ENCODE measurements around the gene CLEC18B.
"Not testable (repeated sequence)": the region's sequence is repeated elsewhere in the genome, so short reads cannot be mapped to it uniquely, and the experiment has no call there.

- TF ChIP-seq CTCF (conservative IDR thresholded peaks at IDR 0.05); ZFX (IDR thresholded peaks at IDR 0.05): not testable (repeated sequence)
These were observed 11.9 kb downstream of the CLEC18B start for GRCh38 chr16:74409185-74409981.

Data from C4-2B (cell line).